Measurements from ENCODE around the gene C14orf93.

Gene C14orf93

GRCh38 chr14:22978981-22979671 is 30.8 kb downstream of the C14orf93 start:
- DNase-seq (ENCODE audit: low read depth, low spot score) = no peak
- in situ Hi-C loops (cut with HindIII; ENCODE audit: low sequenced_read_pairs) = no loop called here
- TF ChIP-seq, protein P1, sequence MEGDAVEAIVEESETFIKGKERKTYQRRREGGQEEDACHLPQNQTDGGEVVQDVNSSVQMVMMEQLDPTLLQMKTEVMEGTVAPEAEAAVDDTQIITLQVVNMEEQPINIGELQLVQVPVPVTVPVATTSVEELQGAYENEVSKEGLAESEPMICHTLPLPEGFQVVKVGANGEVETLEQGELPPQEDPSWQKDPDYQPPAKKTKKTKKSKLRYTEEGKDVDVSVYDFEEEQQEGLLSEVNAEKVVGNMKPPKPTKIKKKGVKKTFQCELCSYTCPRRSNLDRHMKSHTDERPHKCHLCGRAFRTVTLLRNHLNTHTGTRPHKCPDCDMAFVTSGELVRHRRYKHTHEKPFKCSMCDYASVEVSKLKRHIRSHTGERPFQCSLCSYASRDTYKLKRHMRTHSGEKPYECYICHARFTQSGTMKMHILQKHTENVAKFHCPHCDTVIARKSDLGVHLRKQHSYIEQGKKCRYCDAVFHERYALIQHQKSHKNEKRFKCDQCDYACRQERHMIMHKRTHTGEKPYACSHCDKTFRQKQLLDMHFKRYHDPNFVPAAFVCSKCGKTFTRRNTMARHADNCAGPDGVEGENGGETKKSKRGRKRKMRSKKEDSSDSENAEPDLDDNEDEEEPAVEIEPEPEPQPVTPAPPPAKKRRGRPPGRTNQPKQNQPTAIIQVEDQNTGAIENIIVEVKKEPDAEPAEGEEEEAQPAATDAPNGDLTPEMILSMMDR (IDR thresholded peaks at IDR 0.05; ENCODE audit: low read depth, low read length) = no peak
- peak overlapping the region; percentile 88 for H3K4me3 ChIP-seq (ENCODE audit: low read depth, low read length)

- H3K4me3 ChIP-seq (ENCODE audit: low read depth, low read length) = no peak overlapping the region
- TF ChIP-seq, protein P1 (IDR thresholded peaks at IDR 0.05; ENCODE audit: low read depth, low read length) = no peak
- no peak for DNase-seq (ENCODE audit: low read depth, low spot score)
- in situ Hi-C loops (cut with HindIII; ENCODE audit: low sequenced_read_pairs) = no loop called here
These were observed 31.5 kb downstream of the C14orf93 start for GRCh38 chr14:22978487-22978837.

- in situ Hi-C loops (cut with HindIII; ENCODE audit: low sequenced_read_pairs) = no loop called here
- TF ChIP-seq, protein P1 (IDR thresholded peaks at IDR 0.05; ENCODE audit: low read depth, low read length) = no peak
- no peak overlapping the region for H3K4me3 ChIP-seq (ENCODE audit: low read depth, low read length)
- peak; percentile 57 for DNase-seq (ENCODE audit: low read depth, low spot score)
These were observed 32.1 kb downstream of the C14orf93 start for GRCh38 chr14:22977684-22978486.

DNA sequence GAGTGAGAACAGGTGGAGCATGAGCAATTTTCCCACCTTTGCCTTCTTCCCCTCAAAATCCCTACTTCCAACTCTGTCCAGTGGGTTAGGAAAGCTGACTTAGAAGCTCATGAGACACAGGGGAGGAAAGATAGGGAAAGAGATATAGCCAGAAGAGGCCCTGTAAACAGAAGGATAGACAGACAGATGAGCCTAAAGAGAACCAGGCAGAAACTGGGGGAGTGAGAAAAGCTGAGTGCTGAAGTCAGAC is 32.6 kb downstream of the C14orf93 start:
- TF ChIP-seq, protein P1 (IDR thresholded peaks at IDR 0.05; ENCODE audit: low read depth, low read length) = no peak
- no peak overlapping the region for H3K4me3 ChIP-seq (ENCODE audit: low read depth, low read length)
- in situ Hi-C loops (cut with HindIII; ENCODE audit: low sequenced_read_pairs) = no loop called here
- DNase-seq (ENCODE audit: low read depth, low spot score) = no peak

GRCh38 chr14:22976620-22977433 is 33.1 kb downstream of the C14orf93 start:
- no peak overlapping the region for H3K4me3 ChIP-seq (ENCODE audit: low read depth, low read length)
- in situ Hi-C loops (cut with HindIII; ENCODE audit: low sequenced_read_pairs) = no loop called here
- peak; percentile 53 for DNase-seq (ENCODE audit: low read depth, low spot score)
- TF ChIP-seq, protein P1 (IDR thresholded peaks at IDR 0.05; ENCODE audit: low read depth, low read length) = no peak

GRCh38 chr14:22974530-22975313 is 35.2 kb downstream of the C14orf93 start:
- DNase-seq (ENCODE audit: low read depth, low spot score) = no peak
- in situ Hi-C loops (cut with HindIII; ENCODE audit: low sequenced_read_pairs) = no loop called here
- H3K4me3 ChIP-seq (ENCODE audit: low read depth, low read length) = no peak overlapping the region
- TF ChIP-seq, protein P1 (IDR thresholded peaks at IDR 0.05; ENCODE audit: low read depth, low read length) = no peak

Measured in astrocyte of the spinal cord (primary cell).